GM08714 (cell line): ENCODE data around the gene PSMA3.

Source experiments
- H3K4me3 ChIP-seq: fragments of 200-500 bp; sonication (Bioruptor generic); 2 replicates; pipeline ENCODE4 v1.5.1; 2014; ENCODE audit warnings: mild to moderate bottlenecking, low read length, inconsistent platforms
- ZNF274 ChIP-seq: IDR thresholded peaks from 2 replicates; pipeline ENCODE4 v1.6.1; 2012; ENCODE audit warnings: mild to moderate bottlenecking, low read depth, low read length

PSMA3 gene

GRCh38 chr14:58280954-58281787 lies 36.5 kb downstream of the PSMA3 start:
- H3K4me3 ChIP-seq, result no peak overlapping the region
- TF ChIP-seq ZNF274, result no peak

GRCh38 chr14:58281969-58282368 lies 37.3 kb downstream of the PSMA3 start:
- no peak for TF ChIP-seq ZNF274
- H3K4me3 ChIP-seq, result no peak overlapping the region

- no peak for TF ChIP-seq ZNF274
- H3K4me3 ChIP-seq, result no peak overlapping the region
Measured at GRCh38 chr14:58282925-58283593, 38.4 kb downstream of the PSMA3 start.

- no peak overlapping the region for H3K4me3 ChIP-seq
- TF ChIP-seq ZNF274, result no peak
Measured at GRCh38 chr14:58283730-58284129, 39.1 kb downstream of the PSMA3 start.

DNA sequence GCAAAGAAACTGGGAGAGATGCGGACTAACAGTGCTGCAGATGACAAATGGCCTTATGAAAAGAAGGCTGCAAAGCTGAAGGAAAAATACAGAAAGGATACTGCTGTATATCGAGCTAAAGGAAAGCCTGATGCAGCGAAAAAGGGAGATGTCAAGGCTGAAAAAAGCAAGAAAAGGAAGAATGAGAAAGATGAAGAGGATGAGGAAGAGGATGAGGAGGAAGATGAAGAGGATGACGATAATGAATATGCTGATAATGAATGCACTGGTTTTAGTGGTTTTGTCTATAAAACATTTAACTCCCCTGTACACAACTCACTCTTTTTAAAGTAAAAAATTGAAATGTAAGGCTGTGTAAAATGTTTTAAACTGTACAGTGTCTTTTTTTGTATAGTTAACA lies 40.5 kb downstream of the PSMA3 start:
- no peak for TF ChIP-seq ZNF274
- no peak overlapping the region for H3K4me3 ChIP-seq

GRCh38 chr14:58287607-58288042 lies 43.0 kb downstream of the PSMA3 start:
- TF ChIP-seq ZNF274, result no peak
- no peak overlapping the region for H3K4me3 ChIP-seq

GRCh38 chr14:58288106-58288792 lies 43.6 kb downstream of the PSMA3 start:
- no peak for TF ChIP-seq ZNF274
- no peak overlapping the region for H3K4me3 ChIP-seq

DNA sequence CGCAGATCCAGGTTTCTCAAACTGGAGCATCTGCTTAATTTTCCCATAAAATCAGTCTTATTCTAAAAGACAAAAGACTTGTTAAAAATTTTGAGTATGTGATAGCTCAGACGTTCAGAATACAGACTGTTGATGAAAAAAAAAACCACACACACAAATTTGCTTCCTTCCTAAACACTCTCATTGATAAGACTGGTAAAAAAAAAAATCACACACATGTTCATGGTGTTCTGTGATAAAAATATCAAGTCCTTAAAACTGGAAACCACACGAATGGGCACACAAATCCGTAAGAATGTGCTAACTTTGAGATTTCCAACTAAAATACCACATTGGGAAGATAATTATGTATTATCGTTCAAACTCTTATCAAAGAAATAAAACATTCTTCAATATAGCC lies 47.0 kb downstream of the PSMA3 start:
- no peak for TF ChIP-seq ZNF274
- no peak overlapping the region for H3K4me3 ChIP-seq

DNA sequence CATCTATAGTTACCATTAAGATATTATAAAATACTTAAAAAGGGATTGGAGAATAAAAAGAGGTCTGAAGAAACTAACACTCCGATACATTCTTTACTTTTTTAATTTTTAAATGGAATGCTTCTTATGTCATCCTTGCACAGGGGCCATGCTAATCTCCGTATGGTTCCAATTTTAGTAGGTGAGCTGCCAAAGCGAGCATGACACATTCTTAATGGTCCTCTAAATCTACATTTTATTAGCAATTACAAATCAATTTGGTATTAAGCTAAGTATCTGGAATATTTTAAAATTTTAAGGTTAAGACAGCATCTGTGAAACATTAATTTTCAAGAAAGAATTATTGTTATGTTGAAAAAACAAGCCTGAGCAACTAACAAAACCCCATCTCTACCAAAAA lies 47.5 kb downstream of the PSMA3 start:
- TF ChIP-seq ZNF274, result no peak
- H3K4me3 ChIP-seq, result no peak overlapping the region

GRCh38 chr14:58294201-58294600 lies 49.6 kb downstream of the PSMA3 start:
- no peak for TF ChIP-seq ZNF274
- H3K4me3 ChIP-seq, result no peak overlapping the region

DNA sequence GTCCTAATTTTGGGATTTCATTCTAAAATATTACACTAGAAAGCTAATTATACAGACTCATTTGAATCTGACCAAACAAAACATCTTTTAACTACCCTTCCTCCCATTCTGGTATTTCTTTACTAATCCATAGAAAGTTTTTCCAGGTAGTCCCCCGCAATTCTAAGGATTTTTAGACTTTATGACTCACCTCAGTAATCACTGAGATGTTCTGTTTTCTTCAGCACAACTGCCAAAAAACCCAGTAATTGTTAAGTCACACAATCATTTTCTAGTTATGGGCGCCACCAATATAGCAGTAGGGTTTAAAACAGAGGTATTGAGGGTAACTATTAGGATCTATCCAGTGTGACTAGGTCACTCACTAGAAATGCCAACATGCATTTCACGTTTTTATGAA lies 52.1 kb downstream of the PSMA3 start:
- H3K4me3 ChIP-seq, result peak overlapping the region; percentile 95; the same call in 1 of the 2 replicates
- TF ChIP-seq ZNF274, result no peak

DNA sequence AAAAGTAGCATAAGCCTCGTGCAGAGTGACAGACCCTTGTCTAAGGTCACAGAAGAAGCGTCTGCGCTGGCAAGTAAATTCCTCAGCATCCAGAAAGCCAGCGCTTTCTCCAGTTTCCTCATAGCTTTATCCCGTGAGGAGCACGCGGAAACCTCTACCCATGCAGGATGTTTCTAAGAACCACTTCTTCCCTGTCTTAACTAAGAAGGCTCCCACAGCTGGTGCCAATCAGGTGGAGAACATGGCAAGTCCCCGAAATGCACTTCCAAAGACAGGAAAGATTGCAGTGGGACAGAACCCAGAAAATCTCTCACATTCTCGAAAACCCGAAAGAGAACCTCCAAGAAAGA lies 52.7 kb downstream of the PSMA3 start:
- peak overlapping the region; percentile 95 for H3K4me3 ChIP-seq
- TF ChIP-seq ZNF274, result no peak

GRCh38 chr14:58297762-58298476 lies 53.3 kb downstream of the PSMA3 start:
- peak overlapping the region; percentile 95 for H3K4me3 ChIP-seq
- TF ChIP-seq ZNF274, result no peak
